Immature natural killer cell (primary cell): ENCODE results near the gene NOL9. TPM values are rescaled to one million over a fixed set of nuclear protein-coding genes. Genes with fewer than 3 reads are reported as not detected.
"Not testable (repeated sequence)": the region's sequence is repeated elsewhere in the genome, so short reads cannot be mapped to it uniquely, and the experiment has no call there.

Experiments
- DNase-seq, 3 donors: peaks; one replicate each; pipeline ENCODE4 v3.0.0; 2022; ENCODE audit warnings: mixed read lengths in 1 of 3
- H3K27ac Mint-ChIP-seq, 6 donors: one replicate each; pipeline ENCODE4 v1.8.0; 2020; ENCODE audit warnings: mixed read lengths in 6 of 6, mild to moderate bottlenecking in 5 of 6, inconsistent platforms in 4 of 6, moderate library complexity in 3 of 6
- H3K27me3 Mint-ChIP-seq, 3 donors: one replicate each; pipeline ENCODE4 v1.8.0; 2020 to 2021; ENCODE audit warnings: low read depth in 3 of 3, mild to moderate bottlenecking in 3 of 3, mixed read lengths in 3 of 3, moderate library complexity in 3 of 3, inconsistent platforms in 1 of 3
- H3K36me3 Mint-ChIP-seq, 3 donors: one replicate each; pipeline ENCODE4 v1.8.0; 2020; ENCODE audit warnings: mixed read lengths in 3 of 3, inconsistent platforms in 2 of 3, mild to moderate bottlenecking in 2 of 3
- H3K4me1 Mint-ChIP-seq, 2 donors: one replicate each; pipeline ENCODE4 v1.8.0; 2020; ENCODE audit warnings: inconsistent platforms in 2 of 2, mild to moderate bottlenecking in 2 of 2, mixed read lengths in 2 of 2, moderate library complexity in 1 of 2
- H3K4me3 Mint-ChIP-seq, 5 donors: one replicate each; pipeline ENCODE4 v1.8.0; 2020; ENCODE audit warnings: mild to moderate bottlenecking in 5 of 5, mixed read lengths in 5 of 5, inconsistent platforms in 3 of 5, moderate library complexity in 3 of 5
- H3K9me3 Mint-ChIP-seq, 6 donors: one replicate each; pipeline ENCODE4 v1.8.0; 2020; ENCODE audit warnings: mild to moderate bottlenecking in 6 of 6, mixed read lengths in 6 of 6, inconsistent platforms in 4 of 6, moderate library complexity in 3 of 6
- polyA plus RNA-seq, 3 donors: library from polyadenylated mRNA; unstranded; fragments of 300-500 nt; fragmentation: Illumina TruSeq; gene quantifications; one replicate each; pipeline ENCODE4 v1.2.3, GENCODE V29; 2021

Gene NOL9
- polyA plus RNA-seq, 3 donors from 2014 or later: 4.3 to 18.2 (median 8.4) TPM

- DNase-seq: no peak
- H3K4me1 Mint-ChIP-seq: peaks cover 1 to 2% of the 10 kb centered on the region in 2 donors
- H3K27ac Mint-ChIP-seq: no peak overlapping the region
- H3K9me3 Mint-ChIP-seq: no peaks in the 10 kb centered on the region
- peaks cover 0 to 3% (median 1%) of the 10 kb centered on the region in 3 donors for H3K27me3 Mint-ChIP-seq
- no peaks in the 10 kb centered on the region for H3K36me3 Mint-ChIP-seq
- no peak overlapping the region for H3K4me3 Mint-ChIP-seq
These were observed 19.8 kb upstream of the NOL9 start for GRCh38 chr1:6574025-6574620.

DNA sequence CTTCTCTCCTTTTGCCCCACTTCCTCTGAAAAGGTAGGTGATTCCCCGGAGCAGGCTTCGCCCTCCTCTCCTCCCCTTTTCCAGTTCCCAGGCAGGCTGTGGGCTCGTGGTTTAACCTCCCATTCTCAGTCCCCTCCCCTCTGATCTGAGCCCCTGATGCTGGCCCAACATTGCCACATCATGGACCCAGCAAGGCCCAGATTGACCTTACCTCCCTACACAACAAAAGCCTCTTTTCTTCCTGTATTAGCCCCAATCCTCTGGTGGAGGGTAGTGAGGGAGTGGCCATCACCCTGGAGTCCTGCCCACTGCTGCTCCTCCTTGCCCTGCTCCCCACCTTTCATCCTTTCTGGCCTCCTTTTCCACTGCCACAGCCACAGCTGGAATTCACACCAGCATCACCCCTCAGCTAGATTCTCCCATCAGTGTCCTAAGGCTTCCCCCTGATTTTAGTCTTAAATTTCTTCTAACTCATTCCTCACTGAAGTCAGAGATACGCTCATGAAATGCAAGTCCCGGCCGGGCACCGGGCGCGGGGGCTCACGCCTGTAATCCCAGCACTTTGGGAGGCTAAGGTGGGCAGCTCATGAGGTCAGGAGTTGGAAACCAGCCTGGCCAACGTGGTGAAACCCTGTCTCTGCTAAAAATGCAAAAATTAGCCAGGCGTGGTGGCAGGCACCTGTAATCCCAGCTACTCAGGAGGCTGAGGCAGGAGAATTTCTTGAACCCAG is 18.5 kb upstream of the NOL9 start:
- no peaks in the 10 kb centered on the region for H3K9me3 Mint-ChIP-seq
- H3K36me3 Mint-ChIP-seq: no peaks in the 10 kb centered on the region
- H3K27me3 Mint-ChIP-seq: peaks cover 0 to 3% (median 3%) of the 10 kb centered on the region in 3 donors
- H3K4me1 Mint-ChIP-seq: no peaks in the 10 kb centered on the region
- DNase-seq: no peak
- H3K4me3 Mint-ChIP-seq: no peak overlapping the region
- H3K27ac Mint-ChIP-seq: no peak overlapping the region

DNA sequence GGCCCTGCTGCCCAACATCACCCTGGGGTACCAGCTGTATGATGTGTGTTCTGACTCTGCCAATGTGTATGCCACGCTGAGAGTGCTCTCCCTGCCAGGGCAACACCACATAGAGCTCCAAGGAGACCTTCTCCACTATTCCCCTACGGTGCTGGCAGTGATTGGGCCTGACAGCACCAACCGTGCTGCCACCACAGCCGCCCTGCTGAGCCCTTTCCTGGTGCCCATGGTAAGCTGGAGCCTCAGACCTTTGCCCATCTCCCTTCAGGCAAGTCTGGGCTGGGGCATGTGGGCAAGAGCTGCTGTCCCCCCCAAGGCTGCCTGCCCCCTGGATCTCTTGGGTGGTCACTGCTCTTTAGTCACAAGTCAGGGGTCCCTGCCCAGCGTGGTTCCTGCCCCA is 16.7 kb upstream of the NOL9 start:
- Mint-ChIP-seq H3K27ac (no peak overlapping the region), H3K4me3 (no peak overlapping the region), H3K27me3 (peaks cover 0 to 3% (median 3%) of the 10 kb centered on the region in 3 donors), H3K4me1 (no peaks in the 10 kb centered on the region), H3K36me3 (no peaks in the 10 kb centered on the region), H3K9me3 (no peaks in the 10 kb centered on the region)
- no peak for DNase-seq

- no peaks in the 10 kb centered on the region for H3K4me1 Mint-ChIP-seq
- H3K9me3 Mint-ChIP-seq: no peaks in the 10 kb centered on the region
- no peak overlapping the region for H3K27ac Mint-ChIP-seq
- no peaks in the 10 kb centered on the region for H3K36me3 Mint-ChIP-seq
- H3K27me3 Mint-ChIP-seq: peaks cover 0 to 3% (median 3%) of the 10 kb centered on the region in 3 donors
- no peak for DNase-seq
- no peak overlapping the region for H3K4me3 Mint-ChIP-seq
These were observed 15.8 kb upstream of the NOL9 start for GRCh38 chr1:6570100-6570499.

- H3K9me3 Mint-ChIP-seq: no peaks in the 10 kb centered on the region
- H3K4me1 Mint-ChIP-seq: no peaks in the 10 kb centered on the region
- H3K27ac Mint-ChIP-seq: peak overlapping the region in 1 of 6 donors; percentile 21
- no peak for DNase-seq
- H3K36me3 Mint-ChIP-seq: no peaks in the 10 kb centered on the region
- peaks cover 0 to 3% (median 3%) of the 10 kb centered on the region in 3 donors for H3K27me3 Mint-ChIP-seq
- no peak overlapping the region for H3K4me3 Mint-ChIP-seq
These were observed 14.7 kb upstream of the NOL9 start for GRCh38 chr1:6569033-6569432.

DNA sequence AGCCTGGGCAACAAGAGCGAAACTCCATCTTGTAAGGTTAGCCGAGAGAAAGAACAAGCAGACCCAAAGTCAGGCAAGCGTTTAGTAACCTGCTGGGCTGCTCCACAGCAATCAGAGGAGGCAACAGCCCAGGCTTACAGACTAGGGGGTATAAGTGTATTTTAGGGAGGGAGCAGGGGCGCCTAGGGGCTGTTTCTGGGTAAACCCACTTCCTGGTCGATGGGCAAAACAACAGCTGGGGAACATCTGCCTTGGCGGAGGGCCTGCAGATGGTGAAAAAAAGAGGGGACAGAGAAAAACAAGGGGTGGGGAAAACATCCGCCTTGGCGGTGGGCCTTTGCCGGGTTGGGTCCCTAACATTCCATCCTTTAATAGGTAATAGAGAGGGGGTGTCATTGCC is 6.0 kb upstream of the NOL9 start:
- H3K4me3 Mint-ChIP-seq: no peak overlapping the region
- no peak for DNase-seq
- H3K36me3 Mint-ChIP-seq: no peaks in the 10 kb centered on the region
- H3K27me3 Mint-ChIP-seq: peaks cover 0 to 3% (median 0%) of the 10 kb centered on the region in 3 donors
- H3K4me1 Mint-ChIP-seq: no peaks in the 10 kb centered on the region
- H3K9me3 Mint-ChIP-seq: no peaks in the 10 kb centered on the region
- no peak overlapping the region for H3K27ac Mint-ChIP-seq

DNA sequence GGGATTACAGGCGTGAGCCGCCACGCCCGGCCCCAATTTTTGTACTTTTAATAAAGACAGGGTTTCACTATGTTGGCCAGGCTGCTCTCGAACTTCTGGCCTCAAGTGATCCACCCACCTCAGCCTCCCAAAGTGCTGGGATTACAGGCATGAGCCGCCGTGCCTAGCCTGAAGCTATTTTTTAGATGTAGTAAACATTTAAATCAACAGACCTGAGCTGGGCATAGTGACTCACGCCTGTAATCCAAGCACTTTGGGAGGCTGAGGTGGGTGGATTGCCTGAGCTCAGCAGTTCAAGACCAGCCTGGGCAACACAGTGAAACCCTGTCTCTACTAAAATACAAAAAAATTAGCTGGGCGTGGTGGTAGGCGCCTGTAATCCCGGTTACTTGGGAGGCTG is 4.8 kb upstream of the NOL9 start:
- not testable (repeated sequence) for DNase-seq, H3K9me3 Mint-ChIP-seq, H3K27ac Mint-ChIP-seq, H3K4me1 Mint-ChIP-seq, H3K36me3 Mint-ChIP-seq, H3K4me3 Mint-ChIP-seq, H3K27me3 Mint-ChIP-seq

GRCh38 chr1:6557597-6557996 is 3.3 kb upstream of the NOL9 start:
- Mint-ChIP-seq H3K36me3 (no peaks in the 10 kb centered on the region), H3K4me1 (peaks cover 6 to 13% of the 10 kb centered on the region in 2 donors), H3K27me3 (peaks cover 0 to 3% (median 0%) of the 10 kb centered on the region in 3 donors), H3K4me3 (no peak overlapping the region), H3K27ac (no peak overlapping the region), H3K9me3 (no peaks in the 10 kb centered on the region)
- DNase-seq: no peak

DNA sequence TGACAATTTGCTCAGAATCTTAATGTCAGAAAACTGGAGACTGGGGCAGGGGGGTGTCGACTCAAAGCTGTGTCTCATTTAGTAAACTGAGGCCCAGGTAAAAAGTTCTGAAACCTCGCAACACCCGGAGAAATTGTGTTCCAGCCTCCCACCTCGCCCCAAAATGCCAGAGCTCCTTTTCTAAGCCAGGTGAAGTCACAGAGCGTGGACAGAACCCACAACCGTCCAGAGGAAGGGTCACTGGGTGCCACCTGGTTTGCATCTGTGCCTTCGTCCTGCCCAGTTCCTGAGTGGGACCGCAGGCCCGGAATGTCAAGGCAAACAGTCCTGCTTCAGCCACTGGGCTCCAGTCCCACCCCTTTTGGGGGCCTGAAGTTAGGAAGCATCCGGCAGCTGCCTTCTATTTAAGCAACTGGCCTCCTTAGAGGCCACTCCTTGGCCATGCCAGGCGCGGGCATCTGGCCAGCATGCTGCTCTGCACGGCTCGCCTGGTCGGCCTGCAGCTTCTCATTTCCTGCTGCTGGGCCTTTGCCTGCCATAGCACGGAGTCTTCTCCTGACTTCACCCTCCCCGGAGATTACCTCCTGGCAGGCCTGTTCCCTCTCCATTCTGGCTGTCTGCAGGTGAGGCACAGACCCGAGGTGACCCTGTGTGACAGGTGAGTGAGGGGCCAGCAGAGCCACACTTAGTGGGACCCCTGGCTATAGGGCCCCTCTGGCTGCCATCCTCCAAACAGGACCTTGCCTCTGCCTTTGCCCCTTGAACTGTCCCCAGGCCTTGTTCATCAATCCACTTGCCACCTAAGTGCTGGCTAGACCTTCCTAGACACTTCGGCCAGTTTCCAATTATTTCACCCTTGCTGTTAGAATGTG is 830 bp upstream of the NOL9 start, which contains the start of gene TAS1R1:
Gene TAS1R1 (plus strand): TSS at position 401 of the 872 bp plus-strand sequence. CDS start 67 bp downstream, at position 468.
- Mint-ChIP-seq H3K27me3 (no peaks in the 10 kb centered on the region), H3K9me3 (no peaks in the 10 kb centered on the region), H3K27ac (peak within 1 kb of the TSS in 4 of 6 donors; percentile 22 to 70 (median 68)), H3K36me3 (peaks cover 0 to 3% (median 0%) of the 10 kb centered on the region in 3 donors), H3K4me1 (peaks cover 6 to 21% of the 10 kb centered on the region in 2 donors), H3K4me3 (peak within 1 kb of the TSS; percentile 66 to 81 (median 75))
- no peak for DNase-seq

- peaks cover 0 to 2% (median 1%) of the 10 kb centered on the region in 3 donors for H3K27me3 Mint-ChIP-seq
- no peak overlapping the region for H3K4me3 Mint-ChIP-seq
- DNase-seq: no peak
- no peaks in the 10 kb centered on the region for H3K9me3 Mint-ChIP-seq
- H3K36me3 Mint-ChIP-seq: peaks cover 9 to 33% (median 17%) of the 10 kb centered on the region in 3 donors
- no peak overlapping the region for H3K27ac Mint-ChIP-seq
- peaks cover 13 to 23% of the 10 kb centered on the region in 2 donors for H3K4me1 Mint-ChIP-seq
These were observed 7.0 kb downstream of the NOL9 start for GRCh38 chr1:6547301-6547700.

GRCh38 chr1:6546326-6546725 is 8.0 kb downstream of the NOL9 start:
- Mint-ChIP-seq H3K4me1 (peaks cover 11 to 23% of the 10 kb centered on the region in 2 donors), H3K4me3 (no peak overlapping the region), H3K27me3 (peaks cover 0 to 2% (median 1%) of the 10 kb centered on the region in 3 donors), H3K27ac (peak overlapping the region in 4 of 6 donors; percentile 30 to 62 (median 43)), H3K9me3 (no peaks in the 10 kb centered on the region), H3K36me3 (peaks cover 9 to 37% (median 17%) of the 10 kb centered on the region in 3 donors)
- no peak for DNase-seq

DNA sequence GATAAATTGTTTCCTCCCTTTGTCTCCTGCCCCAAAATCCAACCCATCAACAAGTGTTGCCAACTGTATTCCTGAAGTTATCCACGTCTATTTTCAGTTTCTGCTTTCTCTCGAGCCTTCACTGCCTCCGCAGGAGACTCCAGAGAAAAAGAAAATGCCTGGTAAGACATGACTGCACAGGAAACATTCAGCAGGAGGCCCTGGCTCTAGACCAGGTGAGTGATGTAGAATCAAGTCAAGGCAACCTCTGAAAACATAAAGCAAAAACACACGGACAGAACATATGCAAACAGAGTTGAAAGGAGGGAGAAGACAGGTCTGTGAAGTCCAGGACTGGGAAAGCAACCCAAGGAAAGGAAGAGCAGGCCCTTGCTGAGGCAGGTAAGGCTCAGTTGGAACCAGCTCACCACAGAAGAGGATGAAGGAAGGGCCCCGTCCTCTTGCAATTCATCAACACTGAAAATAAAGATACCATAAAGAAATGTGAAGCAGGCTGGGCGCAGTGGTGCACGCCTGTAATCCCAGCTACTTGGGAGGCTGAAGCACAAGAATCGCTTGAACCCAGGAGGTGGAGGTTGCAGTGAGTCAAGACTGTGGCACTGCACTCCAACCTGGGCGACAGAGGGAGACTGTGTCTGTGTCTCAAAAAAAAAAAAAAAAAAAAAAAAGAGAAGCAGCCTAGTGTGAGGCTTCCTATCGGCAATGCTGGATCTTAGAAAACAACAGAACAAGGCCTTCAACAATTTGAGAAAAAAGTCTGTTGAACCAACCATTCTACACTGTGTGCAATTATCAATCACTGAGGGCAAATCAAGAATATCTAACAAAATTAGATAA is 8.8 kb downstream of the NOL9 start:
- Mint-ChIP-seq H3K36me3 (peaks cover 9 to 37% (median 17%) of the 10 kb centered on the region in 3 donors), H3K9me3 (no peaks in the 10 kb centered on the region), H3K27me3 (peaks cover 0 to 3% (median 1%) of the 10 kb centered on the region in 3 donors), H3K4me1 (peaks cover 11 to 23% of the 10 kb centered on the region in 2 donors), H3K27ac (peak overlapping the region in 3 of 6 donors; percentile 48 to 84 (median 48)), H3K4me3 (no peak overlapping the region)
- DNase-seq: no peak

- H3K27me3 Mint-ChIP-seq: peaks cover 0 to 4% (median 1%) of the 10 kb centered on the region in 3 donors
- H3K4me3 Mint-ChIP-seq: no peak overlapping the region
- H3K9me3 Mint-ChIP-seq: no peaks in the 10 kb centered on the region
- DNase-seq: no peak
- peaks cover 8 to 23% of the 10 kb centered on the region in 2 donors for H3K4me1 Mint-ChIP-seq
- peaks cover 9 to 35% (median 18%) of the 10 kb centered on the region in 3 donors for H3K36me3 Mint-ChIP-seq
- peak overlapping the region in 1 of 6 donors; percentile 84 for H3K27ac Mint-ChIP-seq
These were observed 9.5 kb downstream of the NOL9 start for GRCh38 chr1:6544831-6545230.
